ENCODE data around the gene VEGFB.

VEGFB gene

DNA sequence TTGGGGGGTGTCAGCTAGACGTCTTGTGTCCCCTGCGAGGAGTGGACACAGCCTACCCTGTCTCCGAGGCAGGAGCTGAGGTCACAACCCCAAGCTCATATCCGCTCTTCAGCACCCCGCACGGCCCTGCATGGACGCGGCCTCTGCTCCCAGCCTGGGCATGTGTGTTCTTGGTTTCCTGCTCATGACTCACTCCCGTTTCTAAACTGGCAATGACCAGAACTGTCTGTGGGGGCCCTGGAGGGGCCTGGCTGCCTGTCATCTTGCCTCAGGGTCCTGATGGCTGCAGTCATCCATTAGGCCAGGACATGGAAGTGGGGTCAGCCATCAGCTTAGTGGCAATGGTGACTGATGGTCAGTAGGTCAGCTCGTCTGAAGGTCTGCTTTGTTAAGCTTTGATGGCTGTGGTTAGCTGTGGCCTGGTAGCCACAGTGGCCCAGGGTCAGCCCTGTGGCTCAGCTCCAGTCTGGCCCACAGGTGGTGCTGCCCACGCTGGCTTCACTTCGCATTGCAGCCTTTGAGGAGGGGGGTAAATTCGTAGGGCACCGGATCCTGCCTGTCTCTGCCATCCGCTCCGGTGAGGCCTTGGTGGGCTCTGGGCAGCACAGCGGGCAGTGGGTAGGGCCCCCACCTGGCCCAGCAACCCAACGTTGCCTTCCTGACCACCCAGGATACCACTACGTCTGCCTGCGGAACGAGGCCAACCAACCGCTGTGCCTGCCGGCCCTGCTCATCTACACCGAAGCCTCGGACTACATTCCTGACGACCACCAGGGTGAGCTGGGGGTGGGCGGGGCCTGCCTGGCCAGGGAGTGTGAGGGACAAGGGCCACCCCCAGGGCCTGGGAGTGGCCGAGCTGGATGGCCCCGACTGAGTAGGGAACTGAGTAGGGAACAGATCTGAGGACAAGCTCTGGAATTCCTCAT, 28.9 kb downstream of the VEGFB start:
- no peak for DNase-seq

DNA sequence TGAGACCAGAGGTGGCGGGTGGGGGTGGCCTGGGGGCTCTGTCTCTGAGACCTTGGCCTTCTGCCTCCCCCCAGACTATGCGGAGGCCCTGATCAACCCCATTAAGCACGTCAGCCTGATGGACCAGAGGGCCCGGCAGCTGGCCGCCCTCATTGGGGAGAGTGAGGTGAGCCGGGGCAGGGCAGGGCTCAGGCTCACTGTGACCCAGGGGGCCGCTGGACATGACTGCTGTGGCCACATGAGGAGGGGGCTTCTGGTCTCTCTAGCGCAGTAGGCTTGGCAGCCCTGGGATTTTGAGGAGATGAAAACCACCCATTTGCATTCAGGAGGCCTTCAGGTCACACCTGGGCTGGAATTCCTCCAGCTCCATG, 29.5 kb downstream of the VEGFB start:
- no peak for DNase-seq

DNA sequence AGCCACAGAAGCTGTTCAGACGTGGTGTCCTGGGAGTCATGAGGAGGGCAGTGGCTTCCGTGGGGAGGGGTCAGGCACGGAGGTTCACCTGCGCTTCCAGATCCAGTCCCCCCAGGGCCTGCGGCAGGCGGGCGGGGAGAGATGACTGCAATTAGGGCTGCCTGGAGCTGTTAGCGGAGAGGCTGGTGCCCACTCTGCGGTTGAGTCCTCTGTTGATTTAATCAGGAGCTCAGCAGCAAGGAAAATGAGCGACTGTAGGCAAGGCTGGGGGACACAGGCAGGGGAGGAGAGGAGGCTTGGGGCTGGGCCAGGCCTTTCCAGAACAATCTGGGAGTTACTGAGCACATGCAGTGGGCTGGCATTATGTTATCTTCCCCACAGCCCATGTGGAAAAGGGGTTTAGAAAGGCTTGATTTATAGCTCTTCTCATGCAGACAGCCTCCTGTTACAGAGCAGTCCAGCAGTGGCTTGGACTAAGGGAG, 30.0 kb downstream of the VEGFB start:
- no peak for DNase-seq

DNA sequence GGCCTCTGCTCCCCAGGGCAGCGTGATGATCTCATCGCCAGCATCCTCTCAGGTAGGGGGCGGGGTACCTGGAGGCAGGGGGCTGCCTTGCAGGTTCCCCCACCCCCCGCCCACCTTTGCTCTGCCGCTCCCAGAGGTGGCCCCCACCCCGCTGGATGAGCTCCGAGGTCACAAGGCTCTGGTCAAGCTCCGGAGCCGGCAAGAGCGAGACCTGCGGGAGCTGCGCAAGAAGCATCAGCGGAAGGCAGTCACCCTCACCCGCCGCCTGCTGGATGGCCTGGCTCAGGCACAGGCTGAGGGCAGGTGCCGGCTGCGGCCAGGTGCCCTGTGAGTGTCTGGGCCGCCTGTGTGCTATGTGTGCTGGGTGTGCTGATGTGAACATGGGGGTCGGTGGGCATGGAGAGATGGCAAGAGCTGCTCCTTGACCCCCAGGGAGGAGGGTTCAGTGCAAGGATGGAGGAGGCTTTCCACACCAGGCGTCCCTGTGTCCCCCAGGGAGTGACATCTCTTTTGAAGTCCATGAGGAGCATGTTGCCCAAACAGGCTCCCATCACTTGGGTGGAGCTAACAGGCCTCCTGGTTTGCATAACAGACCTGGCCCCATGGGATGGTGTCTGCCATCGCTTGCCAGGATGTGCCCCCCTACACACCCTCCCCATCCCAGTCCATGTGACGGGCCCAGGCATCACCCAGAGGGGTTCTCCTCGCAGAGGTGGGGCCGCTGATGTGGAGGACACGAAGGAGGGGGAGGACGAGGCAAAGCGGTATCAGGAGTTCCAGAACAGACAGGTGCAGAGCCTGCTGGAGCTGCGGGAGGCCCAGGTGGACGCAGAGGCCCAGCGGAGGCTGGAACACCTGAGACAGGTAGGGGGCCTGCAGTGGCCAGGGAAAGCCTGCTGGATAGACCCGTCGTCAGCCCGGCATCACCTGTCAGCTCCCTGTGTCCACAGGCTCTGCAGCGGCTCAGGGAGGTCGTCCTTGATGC, 31.1 kb downstream of the VEGFB start:
- no peak for DNase-seq

DNA sequence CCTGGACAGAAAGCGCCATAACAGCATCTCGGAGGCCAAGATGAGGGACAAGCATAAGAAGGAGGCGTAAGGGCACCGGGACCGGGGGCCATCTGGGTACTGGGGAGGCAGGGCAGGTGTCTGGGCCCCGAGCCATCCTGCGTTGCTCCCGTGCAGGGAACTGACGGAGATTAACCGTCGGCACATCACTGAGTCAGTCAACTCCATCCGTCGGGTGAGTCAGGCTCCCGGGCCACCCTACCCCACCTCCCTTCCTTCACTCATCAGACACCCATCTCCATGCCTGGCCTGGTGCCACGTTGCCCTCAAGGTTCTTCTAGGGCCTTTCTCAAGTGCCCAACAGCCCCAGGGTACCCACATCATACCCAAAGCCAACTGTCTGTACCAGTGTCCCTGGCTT, 32.0 kb downstream of the VEGFB start:
- DNase-seq = no peak

DNA sequence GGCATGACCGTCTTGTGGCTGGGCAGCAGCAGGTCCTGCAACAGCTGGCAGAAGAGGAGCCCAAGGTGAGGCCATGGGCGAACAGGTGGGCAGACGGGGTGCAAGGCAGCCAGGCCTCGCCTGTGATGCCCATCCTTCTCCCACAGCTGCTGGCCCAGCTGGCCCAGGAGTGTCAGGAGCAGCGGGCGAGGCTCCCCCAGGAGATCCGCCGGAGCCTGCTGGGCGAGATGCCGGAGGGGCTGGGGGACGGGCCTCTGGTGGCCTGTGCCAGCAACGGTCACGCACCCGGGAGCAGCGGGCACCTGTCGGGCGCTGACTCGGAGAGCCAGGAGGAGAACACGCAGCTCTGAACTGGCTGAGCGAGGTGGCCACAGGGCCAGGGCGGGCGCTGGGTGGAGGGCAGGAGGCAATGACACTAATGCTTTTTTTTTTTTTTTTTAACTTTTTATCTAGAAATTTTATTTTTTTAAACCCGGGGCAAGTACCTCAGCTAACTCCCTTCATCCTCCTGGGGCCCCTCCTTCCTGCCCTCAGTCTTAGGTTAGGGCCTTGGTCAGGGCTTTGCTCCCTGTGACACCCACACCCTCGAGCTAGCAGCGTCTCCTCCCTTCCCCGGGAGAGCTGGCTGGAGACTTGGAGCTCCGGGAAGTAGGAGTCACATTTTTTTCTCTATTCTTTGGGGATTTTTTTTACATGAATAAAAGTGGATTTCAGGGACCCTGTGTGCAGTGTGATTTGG, 33.0 kb downstream of the VEGFB start:
- no peak for DNase-seq

DNA sequence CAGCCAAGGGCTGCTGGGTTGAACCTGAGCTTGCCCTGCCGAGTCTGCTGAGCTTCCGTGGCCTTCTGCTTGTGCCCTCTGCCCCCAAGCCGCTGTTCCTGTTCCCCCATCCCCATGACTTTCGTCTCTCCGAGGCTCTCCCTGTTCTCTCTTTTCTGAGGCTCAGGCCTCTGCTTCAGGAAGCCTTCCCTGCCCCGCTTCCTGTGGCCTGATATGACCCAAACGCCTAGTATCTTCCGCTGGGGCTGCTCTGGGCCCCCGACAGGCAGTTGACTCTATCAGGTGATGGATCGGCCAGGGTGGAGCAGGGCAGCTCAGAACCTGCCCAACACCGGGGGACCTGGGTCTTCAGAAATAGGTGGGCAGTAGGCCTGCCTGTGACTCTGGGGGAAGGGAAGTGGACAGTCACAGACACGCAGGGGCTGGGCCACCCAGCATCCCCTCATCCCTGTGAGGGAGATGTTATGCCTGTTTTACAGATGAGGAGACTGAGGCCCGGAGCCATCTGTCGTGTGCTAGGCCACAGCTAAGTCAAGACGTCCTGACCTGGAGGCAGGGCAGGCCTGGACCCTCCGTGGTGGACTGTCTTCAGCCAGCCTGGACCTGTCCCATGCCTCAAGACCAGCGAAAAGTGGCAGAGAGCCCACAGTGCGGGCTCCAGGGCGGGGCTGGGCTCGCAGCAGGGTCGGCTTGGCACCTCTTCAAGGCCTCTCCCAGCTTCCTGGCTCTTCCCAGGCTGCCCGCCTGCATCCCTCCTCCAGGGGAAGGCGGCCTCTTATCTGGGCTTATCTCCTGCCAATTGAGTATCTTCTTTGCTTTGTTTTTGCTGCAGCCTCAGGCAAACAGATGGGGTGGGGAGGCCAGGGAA, 33.9 kb downstream of the VEGFB start:
- DNase-seq = peak; percentile 65

DNA sequence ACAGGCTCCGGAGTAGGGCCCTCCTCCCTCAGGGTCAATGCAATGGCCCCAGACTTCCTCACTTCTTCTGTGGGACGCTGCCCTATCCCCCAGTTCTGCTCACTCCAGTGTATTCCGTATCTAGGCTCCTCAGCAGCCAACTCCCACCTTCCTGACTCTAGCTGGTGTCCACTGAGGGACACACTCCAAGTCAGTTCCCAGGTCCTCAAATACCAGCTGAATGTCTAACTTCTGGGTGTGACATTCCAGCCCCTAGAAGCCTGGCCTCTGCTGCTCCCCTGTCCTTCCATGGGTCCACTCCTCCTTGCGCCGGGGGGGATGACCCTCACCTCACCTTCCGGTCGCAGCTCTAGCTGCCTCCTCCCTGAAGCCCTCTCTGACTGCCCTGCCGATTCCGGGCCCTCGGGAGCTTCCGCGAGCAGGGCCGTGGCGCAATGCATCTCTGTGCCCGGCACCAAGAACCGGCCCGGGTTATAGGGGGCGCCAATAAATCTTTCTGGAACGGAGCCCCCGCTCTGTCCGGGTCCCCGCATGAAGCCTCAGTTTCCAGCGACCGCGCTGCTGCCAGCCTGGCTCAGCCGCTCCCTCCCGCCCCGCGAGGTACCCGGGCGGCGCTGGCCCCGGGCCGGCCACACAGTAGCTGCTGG, 34.6 kb downstream of the VEGFB start:
- DNase-seq = no peak

DNA sequence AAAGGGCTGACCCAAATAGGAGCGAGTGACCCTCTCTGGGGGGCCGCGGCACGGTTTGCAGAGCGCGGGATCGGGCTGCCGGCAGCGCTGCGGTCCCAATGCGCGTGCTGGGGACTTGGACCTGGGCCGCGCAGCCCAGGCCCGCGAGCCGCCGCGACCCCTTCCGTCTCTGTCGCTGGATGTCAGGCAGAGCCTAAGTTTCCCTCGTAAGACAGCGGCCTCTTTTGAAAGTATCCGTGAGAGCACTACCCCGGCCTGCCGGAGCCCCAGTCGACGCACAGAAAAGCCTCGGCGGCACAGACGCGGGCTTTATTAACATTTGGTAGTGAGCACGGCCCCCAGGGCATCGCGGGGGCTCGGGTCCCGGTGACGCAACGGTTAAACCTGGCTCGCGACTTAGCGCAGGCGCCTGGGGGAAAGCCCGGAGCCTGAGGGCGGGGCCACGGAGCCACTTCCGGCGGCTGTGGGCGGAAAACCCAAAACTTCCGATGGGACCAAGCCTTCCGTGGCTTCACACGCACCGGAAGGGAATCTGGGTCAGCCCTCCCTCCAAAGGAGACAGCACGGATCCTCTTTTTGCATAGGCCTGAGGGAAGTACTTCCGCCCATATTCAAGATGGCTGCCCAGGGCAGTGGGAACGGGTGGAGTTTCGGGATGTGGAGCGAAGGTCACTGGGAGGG, 35.3 kb downstream of the VEGFB start:
- peak; percentile 100 for DNase-seq

DNA sequence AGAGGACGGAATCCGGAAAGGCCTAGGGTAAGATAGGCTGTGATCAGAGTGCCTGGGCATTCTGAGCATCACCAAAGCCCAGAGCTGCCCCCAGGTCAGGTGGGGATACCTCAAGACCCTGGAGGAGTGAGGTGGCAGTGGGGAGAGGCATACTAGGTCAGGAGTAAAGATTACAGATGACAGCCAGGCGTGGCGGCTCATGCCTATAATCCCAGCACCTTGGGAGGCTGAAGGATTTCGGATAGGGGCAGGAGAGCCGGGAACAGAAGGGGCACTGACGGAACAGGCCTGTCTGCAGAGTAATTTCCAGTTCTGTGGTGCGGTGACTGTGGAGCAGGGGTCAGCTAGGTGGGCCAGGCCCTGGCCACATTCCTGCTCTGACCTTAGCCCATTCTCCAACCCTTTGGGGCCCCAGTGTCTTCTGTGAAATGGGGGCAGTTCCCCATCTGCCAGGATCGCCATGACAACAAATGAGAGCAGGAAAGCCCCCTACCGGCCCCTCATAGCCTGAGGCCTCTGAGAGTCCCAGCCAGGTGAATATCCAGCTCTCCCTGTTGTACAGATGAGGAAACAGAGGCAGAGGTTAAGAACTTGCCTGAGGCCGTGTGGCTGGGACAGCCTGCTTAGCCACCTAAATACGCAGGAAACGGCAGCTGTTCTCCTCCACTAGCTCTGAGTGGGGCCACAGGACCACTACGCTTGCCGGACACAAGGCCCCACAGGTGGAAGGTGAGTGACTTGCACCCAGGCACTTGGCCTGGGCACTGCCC, 40.8 kb downstream of the VEGFB start:
- DNase-seq = no peak

DNA sequence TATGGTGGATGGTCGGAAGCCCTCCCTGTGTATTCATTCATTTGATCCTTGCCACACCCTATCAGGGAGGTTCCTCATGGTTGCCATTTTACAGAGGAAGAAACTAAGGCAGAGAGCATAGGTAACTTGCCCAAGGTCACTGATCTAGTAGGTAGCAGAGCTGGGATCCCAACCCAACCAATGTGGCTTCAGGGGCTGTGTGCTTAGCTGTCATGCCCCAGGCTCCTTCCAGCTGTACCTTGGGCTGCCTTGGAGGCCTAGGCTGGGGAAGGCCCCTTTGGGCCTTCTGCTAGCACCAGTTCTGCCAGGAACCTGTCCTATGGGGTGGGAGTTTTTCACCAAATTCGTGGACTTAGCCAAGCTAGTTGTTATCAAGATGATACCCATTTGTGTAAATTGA, 41.5 kb downstream of the VEGFB start:
- no peak for DNase-seq

DNA sequence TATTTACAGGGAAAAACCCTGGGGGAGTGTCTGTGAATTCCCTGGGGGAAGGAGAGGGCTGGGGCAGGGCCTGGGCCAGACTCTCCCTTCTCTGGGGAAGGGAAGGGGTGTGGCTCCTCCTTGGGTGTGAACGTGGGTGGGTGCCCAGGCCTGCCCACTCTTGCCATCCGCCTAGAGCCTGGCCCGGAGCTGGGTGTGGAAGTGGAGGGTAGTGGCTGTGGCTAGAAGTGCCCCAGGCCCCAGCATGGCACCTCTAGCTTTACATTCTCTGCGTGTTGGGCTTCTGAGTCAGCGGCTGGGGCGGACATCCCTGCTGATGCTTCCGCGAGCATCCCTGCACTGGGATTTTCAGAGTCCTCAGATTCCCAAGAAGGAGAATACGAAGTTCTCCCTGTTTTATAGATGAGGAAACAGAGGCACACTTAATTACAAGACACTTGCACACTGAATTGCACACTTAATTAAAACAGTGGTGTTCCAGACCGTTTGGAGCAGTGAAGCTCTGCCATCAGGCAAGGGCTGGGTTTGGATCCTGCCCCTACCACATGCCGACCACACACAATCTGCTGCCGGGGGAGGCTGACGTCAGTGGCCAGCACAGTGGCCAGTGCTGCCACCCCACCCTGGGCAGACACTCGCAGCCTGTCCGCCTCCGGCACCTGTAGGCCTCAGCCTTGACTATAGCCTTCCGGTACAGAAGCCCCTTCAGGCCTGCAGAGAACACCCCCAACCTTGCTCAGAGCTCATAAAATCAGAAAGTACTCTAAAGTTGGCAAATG, 42.5 kb downstream of the VEGFB start:
- DNase-seq = no peak

DNA sequence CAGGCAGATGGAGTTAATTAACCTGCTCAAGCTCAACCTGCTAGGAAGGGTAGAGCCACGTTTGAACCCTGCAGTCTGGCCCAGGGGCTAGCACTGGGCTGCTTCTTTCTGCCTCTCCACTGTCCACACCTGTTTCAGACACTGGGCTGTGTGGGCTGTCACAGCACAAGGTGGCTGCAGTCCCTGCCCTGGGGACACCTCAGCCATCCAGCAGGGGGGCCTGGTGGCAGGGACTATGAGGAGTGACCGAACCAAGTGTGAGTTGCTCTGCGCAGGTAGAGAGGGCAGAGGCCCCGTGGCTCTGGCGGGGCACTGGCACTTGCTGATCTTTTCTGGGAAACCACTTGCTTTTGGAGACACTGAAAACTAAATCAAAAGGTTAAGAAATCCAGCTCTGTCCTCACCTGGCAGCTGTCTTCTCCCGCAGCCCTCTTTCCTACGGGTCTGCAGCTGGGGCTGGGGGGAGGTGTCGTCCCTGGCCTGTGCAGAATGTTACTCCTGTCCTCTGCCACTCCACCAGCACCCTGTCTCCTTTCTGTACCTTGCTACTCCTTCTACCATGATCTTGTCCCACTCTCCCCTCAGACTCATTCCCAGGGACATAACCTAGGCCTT, 44.3 kb downstream of the VEGFB start:
- no peak for DNase-seq

DNA sequence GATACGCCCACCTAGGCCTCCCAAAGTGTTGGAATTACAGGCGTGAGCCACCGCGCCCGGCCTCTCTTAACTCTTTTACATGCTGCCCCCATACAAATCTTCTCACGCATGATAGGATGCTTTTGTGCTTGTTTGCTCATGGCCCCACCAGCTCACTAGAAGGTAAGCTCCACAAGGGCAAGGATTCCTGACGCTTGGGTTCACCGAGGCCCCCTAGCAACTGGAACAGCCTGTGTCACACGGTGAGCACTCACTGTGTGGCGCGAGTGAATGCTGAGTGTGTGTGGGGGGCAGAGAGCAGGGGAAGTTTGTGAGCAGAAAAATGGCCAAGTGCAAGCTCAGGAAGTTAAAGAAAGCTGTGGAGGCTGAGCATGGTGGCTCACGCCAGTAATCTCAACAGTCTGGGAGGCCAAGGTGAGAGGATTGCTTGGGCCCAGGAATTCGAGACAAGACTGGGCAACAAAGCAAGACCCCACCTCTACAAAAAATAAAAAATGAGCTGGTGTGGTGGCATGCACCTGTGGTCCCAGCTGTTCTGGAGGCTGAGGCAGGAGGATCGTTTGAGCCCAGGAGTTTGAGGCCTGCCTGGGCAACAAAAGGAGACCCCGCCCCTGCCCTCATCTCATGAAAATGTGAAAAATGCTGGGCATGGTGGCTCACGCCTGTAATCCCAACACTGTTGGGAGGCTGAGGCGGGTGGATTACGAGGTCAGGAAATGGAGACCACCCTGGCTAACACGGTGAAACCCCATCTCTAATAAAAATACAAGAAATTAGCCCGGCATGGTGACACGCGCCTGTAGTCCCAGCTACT, 47.8 kb downstream of the VEGFB start:
- no peak for DNase-seq

DNA sequence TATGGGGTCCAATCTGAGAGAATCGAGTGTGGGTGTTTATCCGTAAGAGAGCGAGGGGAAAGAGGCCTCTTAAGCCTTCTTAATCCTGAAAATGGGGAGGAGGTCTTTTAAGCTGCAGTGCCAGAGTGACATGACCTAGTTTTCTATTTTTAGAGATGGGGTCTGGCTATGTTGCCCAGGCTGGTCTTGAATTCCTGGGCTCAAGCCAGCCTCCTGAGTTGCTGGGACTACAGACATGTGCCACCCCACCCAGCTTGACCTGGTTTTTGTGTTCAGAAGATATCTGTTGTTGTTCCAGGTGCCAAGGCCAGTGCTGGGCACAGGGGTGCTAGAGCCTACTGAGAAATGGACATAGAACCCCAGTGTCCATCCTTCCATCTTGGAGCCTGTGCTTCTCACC, 48.7 kb downstream of the VEGFB start:
- DNase-seq = no peak

DNA sequence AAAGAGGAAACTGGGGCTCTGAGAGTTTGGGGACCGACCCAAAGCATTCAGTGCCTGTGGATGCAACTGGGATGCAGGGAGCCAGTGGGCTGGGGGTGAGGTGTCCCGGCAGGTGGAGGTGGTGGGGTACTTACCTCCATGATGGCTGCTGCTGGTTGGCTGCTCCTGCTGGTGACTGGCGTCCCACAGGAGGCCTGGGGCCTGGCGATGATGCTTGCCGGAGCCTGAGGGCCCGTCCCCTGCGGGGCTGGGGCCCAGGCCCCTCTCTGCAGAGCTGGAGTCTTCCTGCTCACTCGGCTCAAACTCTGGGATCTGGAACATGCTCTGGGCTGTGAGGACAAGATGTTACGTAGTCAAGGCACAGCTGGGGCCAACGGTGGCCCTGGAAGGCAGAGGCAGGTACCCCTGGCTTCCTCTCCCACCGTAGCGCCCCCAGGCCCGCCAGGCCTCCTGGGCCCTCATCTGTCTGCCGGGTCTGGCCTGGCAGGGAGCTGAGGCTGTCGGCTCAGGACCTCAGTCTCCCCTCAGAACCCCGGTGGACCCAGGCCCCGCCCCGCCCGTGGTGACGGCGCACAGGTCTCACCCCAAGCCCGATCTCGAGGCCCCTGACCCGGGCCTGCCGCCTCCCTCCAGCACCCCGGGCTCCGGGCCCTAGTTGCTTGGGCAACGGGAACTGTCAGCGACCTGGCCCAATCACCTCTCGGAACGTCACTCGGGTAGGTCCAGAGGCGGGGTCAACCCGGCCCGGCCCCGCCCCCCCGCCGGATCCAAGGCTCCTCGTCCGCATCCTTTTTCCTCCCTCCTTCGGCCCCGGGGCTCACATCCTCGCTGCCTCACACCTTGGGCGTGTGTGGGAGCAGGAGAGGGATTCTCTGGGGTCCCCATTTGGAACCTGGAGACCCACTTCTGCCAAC, 49.9 kb downstream of the VEGFB start, which contains the start of gene BAD:
TSS of gene BAD (minus strand) at position 618 of the 914 bp plus-strand sequence. CDS start at position 321, 297 bp downstream.
- DNase-seq = peak; percentile 90
